Fibroblast of lung (primary cell): ENCODE data around the gene SH2D7. TPM values are rescaled to one million over a fixed set of nuclear protein-coding genes. Genes with fewer than 3 reads are reported as not detected.

Experiments used
- DNase-seq, 2 donors: peaks; one replicate each; pipeline versions ENCODE4 v3.0.0 to v3.0.0-alpha.2; 2010; ENCODE audit warnings: low read depth in 2 of 2
- H2AFZ ChIP-seq: 2 replicates; pipeline ENCODE4 v1.5.1; 2012; ENCODE audit warnings: low read length, control low read depth, inconsistent platforms
- H3K27ac ChIP-seq: 2 replicates; pipeline ENCODE4 v1.5.1; 2011; ENCODE audit warnings: low read length, control low read depth; ENCODE audit not compliant: insufficient read depth
- H3K27me3 ChIP-seq: 2 replicates; pipeline ENCODE4 v1.5.1; 2011; ENCODE audit warnings: mild to moderate bottlenecking, low read length; ENCODE audit not compliant: control insufficient read depth, insufficient read depth
- H3K36me3 ChIP-seq: 2 replicates; pipeline ENCODE4 v1.5.1; 2011; ENCODE audit warnings: low read length; ENCODE audit not compliant: control insufficient read depth, insufficient read depth
- H3K4me1 ChIP-seq: 2 replicates; pipeline ENCODE4 v1.5.1; 2011; ENCODE audit warnings: low read length; ENCODE audit not compliant: control insufficient read depth, insufficient read depth; ENCODE audit errors: extremely low read depth
- H3K4me2 ChIP-seq: 2 replicates; pipeline ENCODE4 v1.5.1; 2011; ENCODE audit warnings: low read length, control low read depth; ENCODE audit not compliant: insufficient read depth; ENCODE audit errors: extremely low read depth
- H3K4me3 ChIP-seq, 4 experiments: fragments of 200-600 bp in 1 of 4; sonication (generic) in 1 of 4; replicated peaks in 1 of 4; 2 replicates each; pipeline ENCODE4 v1.5.1; 2011 to 2016; ENCODE audit warnings: low read length in 4 of 4, low read depth in 3 of 4, mild to moderate bottlenecking in 3 of 4, control low read depth in 2 of 4, inconsistent platforms in 1 of 4, mixed read lengths in 1 of 4; ENCODE audit not compliant: insufficient read depth in 1 of 4; ENCODE audit errors: control extremely low read depth in 1 of 4
- H3K79me2 ChIP-seq: 2 replicates; pipeline ENCODE4 v1.5.1; 2012; ENCODE audit warnings: mild to moderate bottlenecking, low read length, inconsistent platforms; ENCODE audit not compliant: control insufficient read depth, insufficient read depth
- H3K9ac ChIP-seq: 2 replicates; pipeline ENCODE4 v1.5.1; 2011; ENCODE audit warnings: mild to moderate bottlenecking, low read length, control low read depth; ENCODE audit not compliant: insufficient read depth
- H3K9me3 ChIP-seq: 2 replicates; pipeline ENCODE4 v1.5.1; 2012; ENCODE audit warnings: low read depth, low read length; ENCODE audit not compliant: control insufficient read depth, insufficient read depth
- H4K20me1 ChIP-seq: 2 replicates; pipeline ENCODE4 v1.5.1; 2011; ENCODE audit warnings: low read length; ENCODE audit not compliant: control insufficient read depth, insufficient read depth; ENCODE audit errors: extremely low read depth
- CTCF ChIP-seq, 2 donors: IDR thresholded peaks in 1 of 2; conservative IDR thresholded peaks in 1 of 2; 1 replicate in 1 of 2; 2 replicates in 1 of 2; pipeline ENCODE4 v1.5.1; 2011 to 2012; ENCODE audit warnings: low read length in 2 of 2, control low read depth in 1 of 2, inconsistent platforms in 1 of 2, low read depth in 1 of 2, mild to moderate bottlenecking in 1 of 2
- EZH2 ChIP-seq: IDR thresholded peaks from 2 replicates; pipeline ENCODE4 v1.5.1; 2012; ENCODE audit warnings: low read length, control low read depth, mild to moderate bottlenecking; ENCODE audit errors: missing control alignments
- polyA plus RNA-seq, 2 donors: library from polyadenylated mRNA; depleted of rRNA in 1 of 2; stranded (reverse) in 1 of 2; unstranded in 1 of 2; fragments of >200 nt; gene quantifications; 2 replicates each; pipeline ENCODE4 v1.2.1, GENCODE V29; 2011 to 2012; ENCODE audit warnings: missing spikeins in 1 of 2
- total RNA-seq: library from RNA; depleted of rRNA; stranded (reverse); fragments of >200 nt; gene quantifications from 2 replicates; pipeline ENCODE4 v1.2.1, GENCODE V29; 2014

Gene SH2D7
- total and polyA plus RNA-seq, 2 donors (not counting 1 experiment from before 2014, with no cell fraction given), result 0.03 TPM; not detected in 1

- no peaks in the 10 kb centered on the region for H3K79me2 ChIP-seq
- no peak overlapping the region for H3K9ac ChIP-seq
- no peak overlapping the region for H3K4me3 ChIP-seq
- no peaks in the 10 kb centered on the region for H4K20me1 ChIP-seq
- no peak overlapping the region for H2AFZ ChIP-seq
- no peaks in the 10 kb centered on the region for H3K9me3 ChIP-seq
- TF ChIP-seq CTCF (conservative IDR thresholded peaks at IDR 0.05 in 1 of 2, IDR thresholded peaks at IDR 0.05 in 1 of 2; ENCODE audit: low read depth in 1 of 2, low read length in 2 of 2), result no peak
- no peak for TF ChIP-seq EZH2
- no peak overlapping the region for H3K27ac ChIP-seq
- no peak for DNase-seq
- no peaks in the 10 kb centered on the region for H3K36me3 ChIP-seq
- H3K4me1 ChIP-seq, result peaks cover 3% of the 10 kb centered on the region
- H3K4me2 ChIP-seq, result no peak overlapping the region
- peaks cover 3% of the 10 kb centered on the region for H3K27me3 ChIP-seq
Observed at GRCh38 chr15:78109156-78109555, 16.8 kb downstream of the SH2D7 start.

GRCh38 chr15:78110096-78110495, 17.7 kb downstream of the SH2D7 start:
- H3K4me3 ChIP-seq, result no peak overlapping the region
- TF ChIP-seq CTCF (conservative IDR thresholded peaks at IDR 0.05 in 1 of 2, IDR thresholded peaks at IDR 0.05 in 1 of 2; ENCODE audit: low read depth in 1 of 2, low read length in 2 of 2) (no peak), EZH2 (no peak)
- H3K4me2 ChIP-seq, result no peak overlapping the region
- no peaks in the 10 kb centered on the region for H3K36me3 ChIP-seq
- no peak overlapping the region for H3K9ac ChIP-seq
- peaks cover 3% of the 10 kb centered on the region for H3K27me3 ChIP-seq
- no peaks in the 10 kb centered on the region for H3K79me2 ChIP-seq
- H3K9me3 ChIP-seq, result no peaks in the 10 kb centered on the region
- H4K20me1 ChIP-seq, result no peaks in the 10 kb centered on the region
- H2AFZ ChIP-seq, result no peak overlapping the region
- H3K27ac ChIP-seq, result no peak overlapping the region
- peaks cover 3% of the 10 kb centered on the region for H3K4me1 ChIP-seq
- DNase-seq, result no peak

GRCh38 chr15:78110916-78111475, 18.6 kb downstream of the SH2D7 start:
- TF ChIP-seq EZH2 (no peak), CTCF (conservative IDR thresholded peaks at IDR 0.05 in 1 of 2, IDR thresholded peaks at IDR 0.05 in 1 of 2; ENCODE audit: low read depth in 1 of 2, low read length in 2 of 2) (no peak)
- no peaks in the 10 kb centered on the region for H3K9me3 ChIP-seq
- no peak overlapping the region for H3K9ac ChIP-seq
- no peak for DNase-seq
- H3K79me2 ChIP-seq, result no peaks in the 10 kb centered on the region
- no peaks in the 10 kb centered on the region for H3K36me3 ChIP-seq
- no peak overlapping the region for H2AFZ ChIP-seq
- H4K20me1 ChIP-seq, result no peaks in the 10 kb centered on the region
- no peak overlapping the region for H3K4me2 ChIP-seq
- H3K4me1 ChIP-seq, result peaks cover under 1% of the 10 kb centered on the region
- peaks cover 3% of the 10 kb centered on the region for H3K27me3 ChIP-seq
- no peak overlapping the region for H3K27ac ChIP-seq
- H3K4me3 ChIP-seq, result no peak overlapping the region
